NCI-H2196 (cell line): ENCODE results near the gene CKS1B.
"Not testable (repeated sequence)": the region's sequence is repeated elsewhere in the genome, so short reads cannot be mapped to it uniquely, and the experiment has no call there.

Experiments used
- DNase-seq: peaks from one replicate; lab custom pipeline; 2025; ENCODE audit not compliant: unreplicated experiment; lab: John Stamatoyannopoulos, UW

The CKS1B gene

GRCh38 chr1:154963643-154964042 lies 10.8 kb upstream of the CKS1B start:
- DNase-seq, result no peak

DNA sequence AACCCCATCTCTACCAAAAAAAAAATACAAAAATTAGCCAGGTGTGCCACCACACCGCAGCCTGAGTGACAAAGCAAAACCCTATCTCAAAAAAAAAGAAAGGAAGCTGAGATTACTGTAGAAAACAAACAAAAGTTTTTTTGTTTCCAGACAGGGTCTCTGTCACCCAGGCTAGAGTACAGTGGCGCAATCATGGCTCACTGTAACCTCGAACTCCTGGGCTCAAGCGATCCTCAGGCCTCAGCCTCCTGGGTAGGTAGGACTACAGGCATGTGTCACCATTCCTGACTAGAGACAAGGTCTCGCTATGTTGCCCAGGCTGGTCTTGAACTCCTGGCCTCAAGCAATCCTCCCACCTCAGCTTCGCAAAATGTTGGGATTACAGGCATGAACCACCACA lies 10.1 kb upstream of the CKS1B start:
- DNase-seq, result no peak

GRCh38 chr1:154966111-154966510 lies 8.4 kb upstream of the CKS1B start:
- DNase-seq, result no peak

DNA sequence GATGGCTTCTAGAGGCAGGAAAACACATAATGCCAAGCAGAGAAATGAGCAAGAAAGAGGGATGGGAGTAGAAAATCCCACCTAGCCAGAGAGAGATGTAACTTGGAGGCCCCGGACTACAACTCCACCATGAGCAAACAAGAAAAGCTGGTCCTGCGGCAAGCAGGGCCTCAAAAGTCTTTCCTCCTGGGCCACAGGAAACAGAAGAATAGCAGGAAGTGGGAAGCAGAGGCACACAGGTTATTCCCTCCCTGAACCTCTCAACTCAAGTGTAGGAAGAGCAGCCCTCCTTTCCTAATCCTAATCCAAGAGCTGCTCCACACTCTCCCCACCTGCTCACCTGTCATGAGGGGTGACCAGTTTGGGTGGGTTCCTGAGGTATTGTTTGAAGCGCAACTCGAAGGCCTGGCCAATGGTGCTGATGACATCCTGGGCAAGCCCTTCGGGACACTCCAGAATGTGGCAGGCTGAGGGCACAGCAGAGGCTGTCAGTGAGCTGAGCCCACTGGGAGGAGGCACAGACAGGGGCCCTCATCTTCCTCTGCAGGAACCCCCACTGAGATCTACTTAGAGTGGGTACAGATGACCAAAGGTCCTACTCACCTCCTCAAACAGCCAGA lies 7.0 kb upstream of the CKS1B start:
- no peak for DNase-seq

DNA sequence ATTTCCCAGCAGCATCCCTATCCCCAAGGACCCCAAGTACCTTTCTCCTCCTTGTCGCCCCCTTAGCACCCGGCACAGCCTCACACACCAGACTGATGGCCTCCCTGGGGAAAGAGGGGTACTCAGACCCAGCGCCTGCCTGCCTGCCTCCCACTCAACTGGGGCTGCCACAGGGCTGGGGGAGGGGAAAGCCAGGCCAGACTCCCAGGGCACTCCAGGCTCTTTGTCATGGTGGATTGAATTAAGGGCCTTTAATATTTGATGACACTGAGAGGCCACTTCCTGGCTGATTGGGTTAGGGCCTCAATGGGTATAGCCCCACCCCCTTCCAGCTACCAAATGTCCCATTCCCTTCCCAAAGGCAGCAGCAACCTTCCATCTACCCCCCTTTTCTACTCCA lies 5.8 kb upstream of the CKS1B start:
- DNase-seq, result no peak

DNA sequence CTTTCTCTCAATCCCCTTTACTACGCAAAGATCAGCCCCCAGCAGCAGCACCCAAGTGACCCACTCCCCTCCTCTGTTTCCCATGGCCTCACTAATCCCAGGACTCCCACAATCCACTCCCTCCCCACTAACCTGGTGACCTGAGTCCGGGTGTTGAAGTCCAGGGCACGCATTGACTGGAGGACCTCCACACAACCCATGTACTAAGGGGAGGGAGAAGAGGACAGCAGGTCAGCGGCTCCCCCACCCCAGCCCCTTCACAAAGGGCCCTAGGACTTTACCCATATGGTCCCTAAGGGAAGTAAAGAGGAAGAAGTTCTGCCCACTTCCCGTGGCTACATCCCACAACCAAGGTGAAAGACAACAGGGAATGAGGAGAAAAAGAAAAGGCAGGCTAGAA lies 5.2 kb upstream of the CKS1B start:
- DNase-seq, result no peak

GRCh38 chr1:154969860-154970452 lies 4.5 kb upstream of the CKS1B start:
- DNase-seq, result no peak

DNA sequence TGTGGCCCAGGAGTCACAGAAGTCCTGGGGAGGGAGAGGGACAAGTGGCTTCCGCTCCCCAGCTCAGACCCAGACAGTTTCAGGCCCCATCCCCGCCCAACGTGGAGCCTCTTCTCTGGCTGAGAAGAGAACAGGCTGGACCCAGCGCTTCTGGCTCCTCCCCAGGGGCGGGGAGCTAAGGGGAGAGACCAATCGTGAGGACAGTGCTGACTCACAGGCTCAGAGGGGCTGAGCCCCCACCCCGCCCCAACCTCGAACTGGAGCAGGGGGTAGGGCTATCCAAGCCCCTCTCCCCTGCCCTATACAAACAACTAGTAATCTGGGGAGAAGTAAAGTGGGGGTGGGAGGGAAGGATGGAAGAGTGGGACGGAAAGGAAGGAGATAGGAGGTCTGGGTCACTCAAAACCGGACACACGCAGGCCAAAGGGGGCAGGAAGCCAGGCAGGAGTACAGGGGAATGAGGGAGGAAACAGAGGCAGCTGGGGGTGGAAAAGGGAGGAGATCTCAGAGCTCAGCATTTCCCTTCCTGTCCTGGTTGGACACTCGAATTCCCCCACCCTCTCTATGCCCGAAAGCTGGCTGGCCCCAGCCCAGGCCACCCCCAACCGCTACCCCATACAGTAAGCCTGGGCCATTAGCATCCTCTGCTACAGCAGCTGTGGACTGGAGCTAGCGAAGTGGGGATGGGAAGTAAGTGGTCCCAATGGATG lies 3.7 kb upstream of the CKS1B start, which contains the start of gene SHC1:
TSS of gene SHC1 (minus strand) at position 117 of the 710 bp plus-strand sequence. CDS start 221 bp downstream, outside the sequence.
- DNase-seq, result peak; percentile 92

DNA sequence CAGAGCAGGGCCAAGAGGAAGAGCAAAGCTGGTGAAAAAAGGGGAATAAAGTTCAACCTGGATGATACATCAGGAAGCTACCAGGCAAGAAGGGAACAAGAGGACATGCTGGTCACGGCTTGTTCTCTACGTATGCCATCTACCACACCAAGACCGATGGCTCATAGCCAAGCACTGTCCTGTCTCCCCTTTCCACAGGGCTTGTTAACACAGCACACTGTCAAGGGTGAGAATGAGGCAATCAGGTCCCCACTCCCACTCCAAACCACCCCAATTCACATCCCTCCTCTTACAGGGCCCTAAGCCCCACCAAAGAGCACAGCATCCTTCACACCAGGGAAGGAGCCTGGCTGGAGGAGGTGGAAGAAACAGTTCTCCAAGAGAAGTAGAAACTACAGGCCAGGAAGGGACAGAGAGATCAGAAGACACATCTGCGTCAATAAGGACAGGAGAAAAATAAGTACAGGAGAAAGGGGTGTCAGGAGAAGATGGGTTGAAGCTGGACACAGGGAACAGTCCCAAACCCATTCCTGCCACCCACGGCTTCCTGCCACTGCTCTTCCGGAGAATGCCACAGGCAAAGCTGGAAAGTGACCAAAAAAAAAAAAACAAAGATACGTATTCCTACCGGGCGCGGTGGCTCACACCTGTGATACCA lies 3.0 kb upstream of the CKS1B start:
- DNase-seq, result no peak

- DNase-seq, result peak; percentile 59
These were observed 2.3 kb upstream of the CKS1B start for GRCh38 chr1:154972213-154972516.

DNA sequence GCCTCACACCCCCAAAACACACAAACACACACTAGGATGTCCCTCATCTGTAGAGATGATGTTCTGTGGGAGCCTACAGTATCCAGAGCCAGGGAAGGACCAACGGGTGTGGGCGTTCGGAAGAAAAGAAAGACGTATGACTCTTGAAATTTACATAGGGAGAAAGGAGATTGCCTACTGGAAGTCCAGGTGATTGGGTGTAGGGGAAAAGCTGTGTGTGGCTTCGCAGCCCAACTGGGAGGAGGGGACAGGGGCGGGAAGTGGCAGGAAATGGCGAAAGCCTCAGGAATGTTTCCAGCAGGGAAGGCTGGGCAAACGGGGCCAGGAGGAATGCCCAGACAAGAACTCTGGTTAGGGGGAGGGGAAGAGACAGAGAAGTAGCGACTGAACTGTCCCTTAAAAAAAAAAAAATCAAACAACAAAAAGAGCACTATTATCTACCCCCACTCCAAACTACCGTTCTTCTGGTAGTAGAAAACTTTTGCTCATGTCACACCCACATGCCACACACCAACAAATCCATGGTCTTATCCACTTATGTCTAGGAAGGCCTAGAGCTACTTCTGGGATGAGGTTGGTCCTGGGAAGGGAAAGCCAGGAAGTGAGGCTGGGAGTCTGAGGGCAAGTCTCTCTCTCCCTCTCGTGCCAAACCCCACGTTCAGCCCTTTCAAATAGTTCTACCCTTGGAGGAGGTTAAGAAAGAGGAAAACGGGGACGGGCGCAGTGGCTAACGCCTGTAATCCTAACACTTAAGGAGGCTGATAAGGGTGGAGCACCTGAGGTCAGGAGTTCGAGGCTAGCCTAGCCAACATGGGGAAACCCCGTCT lies 1.8 kb upstream of the CKS1B start:
- DNase-seq, result peak; percentile 59

DNA sequence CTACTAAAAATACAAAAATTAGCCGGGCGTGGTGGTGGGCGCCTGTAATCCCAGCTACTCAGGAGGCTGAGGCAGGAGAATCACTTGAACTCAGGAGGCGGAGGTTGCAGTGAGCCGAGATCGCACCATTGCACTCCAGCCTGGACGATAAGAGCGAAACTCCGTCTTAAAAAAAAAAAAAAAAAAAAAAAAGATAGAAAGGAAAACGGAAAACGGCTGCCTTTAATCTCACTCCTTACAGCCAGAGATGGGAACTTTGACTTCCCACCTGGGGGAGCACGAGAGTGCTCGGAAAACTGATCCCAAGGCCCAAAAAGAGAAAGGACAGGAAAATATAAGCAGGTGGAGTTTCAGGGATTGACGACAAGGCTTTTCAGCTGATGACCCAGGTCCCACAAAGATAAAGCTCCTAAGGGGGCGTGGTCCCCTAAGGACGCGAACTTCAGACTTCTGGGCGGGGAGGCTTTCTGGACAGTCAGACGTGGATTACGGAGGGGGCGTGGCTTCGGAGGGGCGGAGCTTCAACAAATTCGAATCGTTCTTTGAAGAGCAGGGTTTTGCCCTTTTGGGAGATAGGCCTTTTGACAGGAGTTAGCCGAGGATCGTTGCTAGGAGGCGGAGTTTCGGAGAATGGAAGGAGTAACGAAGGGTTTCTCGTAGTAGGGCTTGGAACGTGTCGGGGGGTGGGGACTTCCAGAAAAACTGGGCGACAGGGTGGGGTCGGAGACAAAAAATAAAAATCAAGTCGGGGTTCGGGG lies 958 bp upstream of the CKS1B start:
- peak; percentile 96 for DNase-seq

DNA sequence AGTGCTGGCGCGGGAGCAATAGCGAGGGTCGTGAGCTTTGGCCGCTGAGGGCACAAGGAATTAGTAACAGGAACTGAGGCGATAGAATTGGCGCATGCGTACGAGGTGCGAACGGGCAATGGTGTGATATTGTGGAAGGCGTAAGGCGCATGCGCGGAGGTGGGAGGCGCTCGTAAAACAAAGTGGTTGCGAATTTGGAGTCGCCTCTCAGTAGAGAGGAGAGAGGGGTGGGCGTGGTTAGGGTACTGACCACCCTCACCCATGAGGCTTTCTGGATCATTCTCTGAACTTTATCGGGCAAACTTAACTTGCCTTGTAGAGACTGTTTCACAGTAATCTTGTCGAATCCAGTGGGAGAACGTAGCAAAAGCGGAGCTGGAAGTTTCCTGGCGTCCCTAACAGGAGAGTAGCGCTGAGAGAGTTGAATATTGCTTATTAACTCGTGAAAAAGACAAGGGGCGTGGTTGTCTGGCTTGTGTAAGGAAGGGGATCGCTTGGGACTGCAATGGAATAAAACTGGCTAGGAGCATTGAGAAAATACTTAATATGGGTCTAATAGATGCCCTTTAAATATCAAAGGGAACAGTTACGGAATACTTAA lies 427 bp downstream of the CKS1B start:
- DNase-seq, result peak; percentile 96

- no peak for DNase-seq
These were observed 1.1 kb downstream of the CKS1B start for GRCh38 chr1:154975409-154976059.

- DNase-seq, result not testable (repeated sequence)
These were observed 3.3 kb downstream of the CKS1B start for GRCh38 chr1:154977762-154978161.

DNA sequence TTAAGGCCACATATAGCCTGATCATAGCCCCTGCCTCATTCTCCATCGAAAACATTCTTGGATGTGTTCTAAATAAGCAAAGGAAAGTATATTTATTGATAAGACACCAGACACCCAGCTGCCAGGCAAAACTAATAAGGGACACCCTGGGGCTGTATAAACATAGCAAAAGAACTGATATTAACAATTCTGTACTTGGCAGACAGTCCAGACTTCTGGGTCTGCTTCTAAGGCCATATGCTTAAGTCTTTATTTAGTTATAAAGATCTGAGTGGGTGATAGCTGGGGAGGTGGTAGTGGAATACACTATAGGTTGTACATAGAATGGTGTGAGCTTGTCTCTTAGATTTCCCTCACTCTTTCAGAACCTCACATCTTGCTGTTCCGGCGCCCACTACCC lies 3.9 kb downstream of the CKS1B start:
- no peak for DNase-seq

- DNase-seq, result no peak
These were observed 7.9 kb downstream of the CKS1B start for GRCh38 chr1:154982341-154982740.

- peak; percentile 98 for DNase-seq
These were observed 8.6 kb downstream of the CKS1B start, which contains the start of gene FLAD1 for GRCh38 chr1:154982897-154983648. Gene FLAD1, plus strand, starts transcription at chr1:154983344. Its CDS starts 351 bp downstream, at chr1:154983695.
